ENCODE measurements around the gene HORMAD2. TPM values are rescaled to one million over a fixed set of nuclear protein-coding genes. Genes with fewer than 3 reads are reported as not detected.

Gene HORMAD2
- polyA plus RNA-seq, 2 of the 4 experiments (the other 2 are of a cell fraction): not detected

GRCh38 chr22:30187529-30188407, 107.5 kb downstream of the HORMAD2 start:
- FAIRE-seq (no peak), DNase-seq (ENCODE audit: low read depth in 1 of 2, low spot score in 1 of 2) (no peak), ATAC-seq (0 out of 6 replicates have a peak, but pooled peaks of 1 of the 2 experiments have one; percentile 29)
- ChIA-PET POLR2A (no interaction called here), CTCF (interaction anchor here (1.9 kb wide), 1 partner anchor 12 kb away, joined by 4 read pairs; no protein-coding TSS in a partner anchor)
- H3K9me3 ChIP-seq: peaks cover 9% of the 10 kb centered on the region; the same call in 1 of the 3 replicates
- H3K4me1 ChIP-seq: peaks cover 57% of the 10 kb centered on the region
- TF ChIP-seq NFE2L2 (conservative IDR thresholded peaks at IDR 0.05; ENCODE audit: low read length): no peak
- no peak for TF ChIP-seq HEYL (CRISPR knock-in tag; IDR thresholded peaks at IDR 0.05)
- no peak for TF ChIP-seq KDM5A (IDR thresholded peaks at IDR 0.05)
- no peak for TF ChIP-seq GATA3 (IDR thresholded peaks at IDR 0.05; ENCODE audit: borderline replicate concordance)
- TF ChIP-seq CHD4 (IDR thresholded peaks at IDR 0.05; ENCODE audit: borderline replicate concordance): no peak
- TF ChIP-seq PBX3 (IDR thresholded peaks at IDR 0.05): no peak
- TF ChIP-seq BHLHE40 (IDR thresholded peaks at IDR 0.05; ENCODE audit: low read depth, low read length): no peak
- TF ChIP-seq, protein P1, sequence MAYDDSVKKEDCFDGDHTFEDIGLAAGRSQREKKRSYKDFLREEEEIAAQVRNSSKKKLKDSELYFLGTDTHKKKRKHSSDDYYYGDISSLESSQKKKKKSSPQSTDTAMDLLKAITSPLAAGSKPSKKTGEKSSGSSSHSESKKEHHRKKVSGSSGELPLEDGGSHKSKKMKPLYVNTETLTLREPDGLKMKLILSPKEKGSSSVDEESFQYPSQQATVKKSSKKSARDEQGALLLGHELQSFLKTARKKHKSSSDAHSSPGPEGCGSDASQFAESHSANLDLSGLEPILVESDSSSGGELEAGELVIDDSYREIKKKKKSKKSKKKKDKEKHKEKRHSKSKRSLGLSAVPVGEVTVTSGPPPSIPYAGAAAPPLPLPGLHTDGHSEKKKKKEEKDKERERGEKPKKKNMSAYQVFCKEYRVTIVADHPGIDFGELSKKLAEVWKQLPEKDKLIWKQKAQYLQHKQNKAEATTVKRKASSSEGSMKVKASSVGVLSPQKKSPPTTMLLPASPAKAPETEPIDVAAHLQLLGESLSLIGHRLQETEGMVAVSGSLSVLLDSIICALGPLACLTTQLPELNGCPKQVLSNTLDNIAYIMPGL (CRISPR knock-in tag; IDR thresholded peaks at IDR 0.05; ENCODE audit: borderline replicate concordance): no peak
- no peak for TF ChIP-seq TP53 (CRISPR knock-in tag; IDR thresholded peaks at IDR 0.05)
- no peak for TF ChIP-seq MYC (IDR thresholded peaks at IDR 0.05; ENCODE audit: borderline replicate concordance, low read length)
- TF ChIP-seq, protein P2, sequence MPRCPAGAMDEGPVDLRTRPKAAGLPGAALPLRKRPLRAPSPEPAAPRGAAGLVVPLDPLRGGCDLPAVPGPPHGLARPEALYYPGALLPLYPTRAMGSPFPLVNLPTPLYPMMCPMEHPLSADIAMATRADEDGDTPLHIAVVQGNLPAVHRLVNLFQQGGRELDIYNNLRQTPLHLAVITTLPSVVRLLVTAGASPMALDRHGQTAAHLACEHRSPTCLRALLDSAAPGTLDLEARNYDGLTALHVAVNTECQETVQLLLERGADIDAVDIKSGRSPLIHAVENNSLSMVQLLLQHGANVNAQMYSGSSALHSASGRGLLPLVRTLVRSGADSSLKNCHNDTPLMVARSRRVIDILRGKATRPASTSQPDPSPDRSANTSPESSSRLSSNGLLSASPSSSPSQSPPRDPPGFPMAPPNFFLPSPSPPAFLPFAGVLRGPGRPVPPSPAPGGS (IDR thresholded peaks at IDR 0.05): no peak
- no peak for TF ChIP-seq ESRRA (IDR thresholded peaks at IDR 0.05; ENCODE audit: borderline replicate concordance, low read length)
- no peak for TF ChIP-seq CHD2 (IDR thresholded peaks at IDR 0.05; ENCODE audit: low read length, partially characterized antibody)
- H3K27ac ChIP-seq: peak overlapping the region; percentile 95 to 100
- WGBS (ENCODE audit: missing lambda C conversion rate): 78% methylated on average over 3 of the region's 3 CpGs
- H3K4me2 ChIP-seq: peak overlapping the region; percentile 0; the same call in 1 of the 3 replicates
- no peak overlapping the region for H3K4me3 ChIP-seq

DNA sequence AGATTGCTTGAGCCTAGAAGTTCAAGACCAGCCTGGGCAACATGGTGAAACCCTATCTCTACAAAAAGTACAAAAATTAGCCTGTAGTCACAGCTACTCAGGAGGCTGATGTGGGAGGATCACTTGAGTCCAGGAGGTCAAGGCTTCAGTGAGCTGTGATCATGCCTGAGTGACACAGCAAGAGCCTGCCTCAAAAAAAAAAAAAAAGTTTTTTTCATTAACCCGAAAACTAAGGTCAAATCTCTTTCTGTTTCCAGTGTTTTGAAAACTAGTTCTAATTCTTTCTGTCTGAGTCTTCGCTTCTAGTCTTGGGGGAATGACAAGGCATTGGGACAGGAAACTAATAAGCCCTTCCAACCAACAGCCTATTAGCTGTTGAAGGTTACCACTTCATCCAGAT, 108.6 kb downstream of the HORMAD2 start:
- H3K4me1 ChIP-seq: peaks cover 55% of the 10 kb centered on the region
- 92% methylated on average over 2 of the region's 2 CpGs for WGBS (ENCODE audit: missing lambda C conversion rate)
- CTCF ChIA-PET: interaction anchor here (0.9 to 3.9 kb wide), 4 partner anchors 13 to 84 kb away, joined by 4 to 20 read pairs (median 4); no protein-coding TSS in a partner anchor
- H3K4me2 ChIP-seq: no peak overlapping the region
- H3K9me3 ChIP-seq: peaks cover 9% of the 10 kb centered on the region; the same call in 2 of the 3 replicates
- DNase-seq (ENCODE audit: low read depth in 1 of 2, low spot score in 1 of 2) (no peak), ATAC-seq (no peak), FAIRE-seq (no peak)
- H3K4me3 ChIP-seq: no peak overlapping the region
- POLR2A ChIA-PET: no interaction called here
- peak overlapping the region; percentile 95 to 100 for H3K27ac ChIP-seq
- TF ChIP-seq, protein P1 (CRISPR knock-in tag; IDR thresholded peaks at IDR 0.05; ENCODE audit: borderline replicate concordance): no peak
- TF ChIP-seq USF2 (IDR thresholded peaks at IDR 0.05): no peak
- no peak for TF ChIP-seq RFX5 (IDR thresholded peaks at IDR 0.05)
- no peak for TF ChIP-seq PBX3 (IDR thresholded peaks at IDR 0.05)
- no peak for TF ChIP-seq CHD2 (IDR thresholded peaks at IDR 0.05; ENCODE audit: low read length, partially characterized antibody)
- TF ChIP-seq ZFP36 (IDR thresholded peaks at IDR 0.05; ENCODE audit: borderline replicate concordance, partially characterized antibody): no peak
- TF ChIP-seq NFE2L2 (conservative IDR thresholded peaks at IDR 0.05; ENCODE audit: low read length): no peak
- no peak for TF ChIP-seq GATA3 (IDR thresholded peaks at IDR 0.05; ENCODE audit: borderline replicate concordance)
- no peak for TF ChIP-seq RARB (CRISPR knock-in tag; IDR thresholded peaks at IDR 0.05)
- no peak for TF ChIP-seq FOXS1 (CRISPR knock-in tag; IDR thresholded peaks at IDR 0.05)
- TF ChIP-seq, protein P3, sequence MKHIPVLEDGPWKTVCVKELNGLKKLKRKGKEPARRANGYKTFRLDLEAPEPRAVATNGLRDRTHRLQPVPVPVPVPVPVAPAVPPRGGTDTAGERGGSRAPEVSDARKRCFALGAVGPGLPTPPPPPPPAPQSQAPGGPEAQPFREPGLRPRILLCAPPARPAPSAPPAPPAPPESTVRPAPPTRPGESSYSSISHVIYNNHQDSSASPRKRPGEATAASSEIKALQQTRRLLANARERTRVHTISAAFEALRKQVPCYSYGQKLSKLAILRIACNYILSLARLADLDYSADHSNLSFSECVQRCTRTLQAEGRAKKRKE (CRISPR knock-in tag; IDR thresholded peaks at IDR 0.05; ENCODE audit: low read depth): no peak
- TF ChIP-seq ESRRA (IDR thresholded peaks at IDR 0.05; ENCODE audit: borderline replicate concordance, low read length): no peak
- TF ChIP-seq FOSB (CRISPR knock-in tag; IDR thresholded peaks at IDR 0.05): no peak
- no peak for TF ChIP-seq EHF (CRISPR knock-in tag; IDR thresholded peaks at IDR 0.05)
- TF ChIP-seq, protein P2 (IDR thresholded peaks at IDR 0.05): no peak
- TF ChIP-seq NR3C1 (IDR thresholded peaks at IDR 0.05): no peak
- TF ChIP-seq CBX8 (IDR thresholded peaks at IDR 0.05): no peak

Data from A549 (cell line).